HepG2 (cell line): ENCODE data around the gene SLC20A1. TPM values are rescaled to one million over a fixed set of nuclear protein-coding genes. Genes with fewer than 3 reads are reported as not detected.

Source experiments
- ATAC-seq: fragments of 200-7000 bp; cut with Tn5 transposase; 3 replicates; pipeline ENCODE4 v1.9.1; 2020; ENCODE audit warnings: mild to moderate bottlenecking, moderate library complexity
- BruUV-seq: library from RNA; stranded (reverse); fragments of 400-500 nt; replicated peaks from 2 replicates; lab custom pipeline; 2021; lab: Mats Ljungman, UMichigan
- CTCF ChIA-PET: fragments of 300-600 bp; formaldehyde crosslinking; extraction: SDS; loops from one replicate; lab custom pipeline; 2021; ENCODE audit warnings: low total read pairs, inconsistent platforms, low intra/inter-chr PET ratio; lab: Yijun Ruan, JAX
- POLR2A ChIA-PET: fragments of 350-600 bp; sonication (Branson Sonifier 250); formaldehyde crosslinking; loops from one replicate; lab custom pipeline; 2020; ENCODE audit warnings: antibody characterized with exemption, inconsistent platforms; lab: Yijun Ruan, JAX
- DNase-seq: peaks from one replicate; pipeline ENCODE4 v3.0.0-alpha.2; 2015; ENCODE audit warnings: low spot score
- FAIRE-seq: peaks from 3 replicates; lab custom pipeline; 2011; peaks lifted over from hg19 to GRCh38; lab: Jason Lieb, UNC
- H2AFZ ChIP-seq: one replicate; pipeline ENCODE4 v1.6.1; 2011; ENCODE audit warnings: low read length, inconsistent platforms
- H3K27ac ChIP-seq: fragments of 300-600 bp; 3 replicates; pipeline ENCODE4 v1.8.0; 2011; ENCODE audit warnings: mixed run types, mild to moderate bottlenecking, mixed read lengths, low read length, inconsistent platforms; ENCODE audit not compliant: insufficient read depth; ENCODE audit errors: extremely low read length
- H3K27me3 ChIP-seq, 2 experiments: fragments of 200-600 bp in 1 of 2; 2 replicates in 1 of 2; 3 replicates in 1 of 2; pipeline versions ENCODE4 v1.6.0 to v1.8.0; 2011; ENCODE audit warnings: low read length in 2 of 2, mild to moderate bottlenecking in 2 of 2, moderate library complexity in 2 of 2, inconsistent platforms in 1 of 2; ENCODE audit not compliant: insufficient read depth in 2 of 2, control insufficient read depth in 1 of 2
- H3K36me3 ChIP-seq, 2 experiments: fragments of 200-600 bp in 1 of 2; replicated peaks in 1 of 2; 2 replicates in 1 of 2; 3 replicates in 1 of 2; pipeline versions ENCODE4 v1.5.1 to v1.8.0; 2011; ENCODE audit warnings: low read length in 2 of 2, inconsistent platforms in 1 of 2; ENCODE audit not compliant: insufficient read depth in 2 of 2, control insufficient read depth in 1 of 2
- H3K4me1 ChIP-seq: 2 replicates; pipeline ENCODE4 v1.5.1; 2012; ENCODE audit warnings: low read length, inconsistent platforms; ENCODE audit not compliant: insufficient read depth
- H3K4me2 ChIP-seq: 2 replicates; pipeline ENCODE4 v1.6.0; 2011; ENCODE audit warnings: low read depth, low read length, inconsistent platforms
- H3K4me3 ChIP-seq, 3 experiments: fragments of 200-600 bp in 1 of 3; sonication (generic), shearing (Covaris generic) in 1 of 3; replicated peaks in 1 of 3; 2 replicates each; pipeline ENCODE4 v1.5.1; 2011 to 2016; ENCODE audit warnings: low read length in 3 of 3, inconsistent platforms in 2 of 3, low read depth in 2 of 3, mild to moderate bottlenecking in 2 of 3, control low read depth in 1 of 3, mixed read lengths in 1 of 3; ENCODE audit not compliant: insufficient read depth in 1 of 3
- H3K79me2 ChIP-seq: one replicate; pipeline ENCODE4 v1.6.1; 2011; ENCODE audit warnings: low read length, inconsistent platforms; ENCODE audit not compliant: insufficient read depth
- H3K9ac ChIP-seq: 2 replicates; pipeline ENCODE4 v1.6.0; 2011; ENCODE audit warnings: mild to moderate bottlenecking, low read depth, low read length, inconsistent platforms; ENCODE audit not compliant: insufficient read depth
- H3K9me3 ChIP-seq: 2 replicates; pipeline ENCODE4 v1.5.1; 2012; ENCODE audit warnings: mild to moderate bottlenecking, low read length
- H4K20me1 ChIP-seq: 2 replicates; pipeline ENCODE4 v1.6.0; 2011; ENCODE audit warnings: inconsistent platforms, mild to moderate bottlenecking, low read length, moderate library complexity; ENCODE audit not compliant: insufficient read depth
- CAMTA2 ChIP-seq: sonication (generic); formaldehyde crosslinking; IDR thresholded peaks from 2 replicates; pipeline ENCODE4 v1.4.0; 2020; ENCODE audit warnings: mild to moderate bottlenecking, missing genetic modification reagents, borderline replicate concordance
- LRRFIP1 ChIP-seq: sonication (generic); formaldehyde crosslinking; conservative IDR thresholded peaks from 2 replicates; pipeline ENCODE4 v1.4.0; 2020; ENCODE audit warnings: missing genetic modification reagents
- POLR2A ChIP-seq, 2 experiments: IDR thresholded peaks; 2 replicates each; pipeline ENCODE4 v1.6.1; 2011; ENCODE audit warnings: low read depth in 2 of 2, low read length in 2 of 2, mild to moderate bottlenecking in 1 of 2, moderate library complexity in 1 of 2; ENCODE audit not compliant: insufficient read depth in 1 of 2
- POLR2G ChIP-seq: fragments of 200-400 bp; formaldehyde crosslinking; IDR thresholded peaks from 2 replicates; pipeline ENCODE4 v1.6.1; 2018; ENCODE audit warnings: mild to moderate bottlenecking, low read depth, low read length, moderate library complexity
- RBFOX2 ChIP-seq: fragments of 200-400 bp; formaldehyde crosslinking; IDR thresholded peaks from 2 replicates; pipeline ENCODE4 v1.6.1; 2017; ENCODE audit warnings: low read depth, mild to moderate bottlenecking, low read length
- WGBS: methylation state at CpG from one replicate; pipeline ENCODE4 v1.1.6; 2017; ENCODE audit warnings: low lambda C conversion rate; 5-methylcytosine and 5-hydroxymethylcytosine counted together
- in situ Hi-C: cut with HindIII; loops from 2 replicates; pipeline ENCODE4 v1.10.0; 2017; ENCODE audit warnings: low pct_unique_long_range_greater_than_20kb; ENCODE audit not compliant: extremely low pct_ligation_motif_present
- intact Hi-C: fragments of 100-400 bp; cut with micrococcal nuclease; formaldehyde crosslinking; loops from one replicate; pipeline ENCODE4 v1.10.0; 2022; ENCODE audit not compliant: unreplicated experiment
- polyA plus RNA-seq, 8 experiments: library from polyadenylated mRNA; depleted of rRNA in 3 of 8; stranded (reverse) in 7 of 8; unstranded in 1 of 8; fragments of >200 nt; fragmentation: Illumina TruSeq in 4 of 8; extraction: Trizol in 4 of 8; gene quantifications; 2 replicates each; pipeline versions ENCODE4 v1.2.1 to v1.2.3, GENCODE V29; 2011 to 2016; ENCODE audit warnings: low read depth in 4 of 8, missing spikeins in 1 of 8, mixed read lengths in 1 of 8; ENCODE audit not compliant: insufficient read depth in 1 of 8
- total RNA-seq, 5 experiments: library from RNA; depleted of rRNA; stranded (reverse); fragments of >200 nt; fragmentation: Illumina TruSeq; extraction: Trizol; gene quantifications; 2 replicates each; pipeline ENCODE4 v1.2.3, GENCODE V29; 2016; ENCODE audit warnings: low read depth in 1 of 5

SLC20A1 gene
- total and polyA plus RNA-seq, 2 of the 13 experiments (the other 11 are each of a cell fraction or from before 2014, with no cell fraction given) = 54.0 to 85.9 TPM

- no peak for DNase-seq
- H3K27ac ChIP-seq = no peak overlapping the region
- H3K4me3 ChIP-seq = peak overlapping the region; percentile 5 to 92 (median 14); a peak in 5 of 6 replicates
- H3K27me3 ChIP-seq = no peaks in the 10 kb centered on the region; a peak in 1 of 5 replicates
- H3K9me3 ChIP-seq = no peaks in the 10 kb centered on the region
- TF ChIP-seq CAMTA2 (no peak), RBFOX2 (peak; percentile 39)
- in situ Hi-C loops = no loop called here
- intact Hi-C loops = no loop called here
- peak overlapping the region; percentile 99; the same call in 1 of the 2 replicates for H3K9ac ChIP-seq
- BruUV-seq = no TSS peak
- WGBS = 88% methylated on average over 2 of the region's 2 CpGs
- peaks cover 51% of the 10 kb centered on the region for H3K79me2 ChIP-seq
- no peak for ATAC-seq
- ChIA-PET POLR2A (interaction anchor here (0.8 to 1.3 kb wide), 2 partner anchors 8 to 78 kb away, joined by 3 to 4 read pairs; no protein-coding TSS in a partner anchor), CTCF (no interaction called here)
- no peak overlapping the region for H2AFZ ChIP-seq
- H4K20me1 ChIP-seq = peaks cover 29% of the 10 kb centered on the region
- H3K4me1 ChIP-seq = peaks cover 64% of the 10 kb centered on the region
- peak overlapping the region; percentile 99 for H3K4me2 ChIP-seq
- H3K36me3 ChIP-seq = peaks cover 13 to 61% of the 10 kb centered on the region in 2 experiments
- no peak for FAIRE-seq
Observed at GRCh38 chr2:112648081-112648480, 2.3 kb downstream of the SLC20A1 start.

GRCh38 chr2:112656679-112657078 lies 10.9 kb downstream of the SLC20A1 start:
- Histone ChIP-seq H3K79me2 (peaks cover 5% of the 10 kb centered on the region), H3K27ac (no peak overlapping the region), H3K4me2 (no peak overlapping the region), H3K9ac (no peak overlapping the region), H3K4me3 (no peak overlapping the region), H3K4me1 (peaks cover 15% of the 10 kb centered on the region; the same call in 1 of the 2 replicates), H3K9me3 (no peaks in the 10 kb centered on the region), H4K20me1 (no peaks in the 10 kb centered on the region), H3K36me3 (peaks cover 31 to 89% of the 10 kb centered on the region in 2 experiments), H2AFZ (no peak overlapping the region), H3K27me3 (no peaks in the 10 kb centered on the region)
- intact Hi-C loops (no loop called here), in situ Hi-C loops (no loop called here)
- ChIA-PET CTCF (no interaction called here), POLR2A (interaction anchor here (0.6 to 4.0 kb wide), 4 partner anchors 9 to 15 kb away, joined by 3 to 32 read pairs (median 4); partner anchors contain the start of gene SLC20A1)
- WGBS = 97% methylated on average over 4 of the region's 4 CpGs
- BruUV-seq = no TSS peak
- ATAC-seq (no peak), FAIRE-seq (no peak), DNase-seq (no peak)
- TF ChIP-seq POLR2G (no peak), LRRFIP1 (CRISPR knock-in tag) (no peak), POLR2A (IDR thresholded peaks at IDR 0.05; ENCODE audit: insufficient read depth in 1 of 2, low read depth in 2 of 2, low read length in 2 of 2) (0 out of 4 replicates have a peak, but pooled peaks of 1 of the 2 experiments have one; percentile 14)
